GM18508 (cell line): ENCODE data around the gene LRRC34.

Experiments used
- ATAC-seq: cut with Tn5 transposase; IDR thresholded peaks from one replicate; pipeline ENCODE4 v1.9.1; 2021; ENCODE audit warnings: moderate number of reproducible peaks; ENCODE audit not compliant: insufficient read depth, unreplicated experiment

LRRC34 gene

GRCh38 chr3:169812332-169813235, at the start of gene LRRC34, which contains the start of gene LRRIQ4:
Gene LRRC34 (minus strand): TSS chr3:169812904. CDS start chr3:169812548, 356 bp downstream.
Gene LRRIQ4 (plus strand): TSS chr3:169812870. CDS start chr3:169821922, 9,052 bp downstream.
- ATAC-seq: peak; percentile 37

GRCh38 chr3:169861871-169862270, 49.2 kb upstream of the LRRC34 start:
- ATAC-seq: no peak

GRCh38 chr3:169857811-169858210, 45.1 kb upstream of the LRRC34 start:
- no peak for ATAC-seq

- no peak for ATAC-seq
These were observed 42.8 kb upstream of the LRRC34 start for GRCh38 chr3:169855514-169855913.

GRCh38 chr3:169850618-169851017, 37.9 kb upstream of the LRRC34 start:
- no peak for ATAC-seq

- ATAC-seq: no peak
These were observed 36.0 kb upstream of the LRRC34 start for GRCh38 chr3:169848741-169849140.

GRCh38 chr3:169847896-169848295, 35.2 kb upstream of the LRRC34 start:
- ATAC-seq: no peak

- ATAC-seq: peak; percentile 97
These were observed 33.9 kb upstream of the LRRC34 start for GRCh38 chr3:169846458-169847193.

GRCh38 chr3:169842960-169843359, 30.3 kb upstream of the LRRC34 start:
- ATAC-seq: no peak

GRCh38 chr3:169841171-169841570, 28.5 kb upstream of the LRRC34 start:
- ATAC-seq: no peak

GRCh38 chr3:169838511-169839030, 25.9 kb upstream of the LRRC34 start:
- no peak for ATAC-seq

GRCh38 chr3:169836942-169837275, 24.2 kb upstream of the LRRC34 start:
- ATAC-seq: no peak

- peak; percentile 68 for ATAC-seq
These were observed 23.6 kb upstream of the LRRC34 start for GRCh38 chr3:169836078-169836941.

GRCh38 chr3:169835533-169835932, 22.8 kb upstream of the LRRC34 start:
- ATAC-seq: no peak

GRCh38 chr3:169827712-169828111, 15.0 kb upstream of the LRRC34 start:
- ATAC-seq: no peak

- no peak for ATAC-seq
These were observed 12.6 kb upstream of the LRRC34 start for GRCh38 chr3:169825316-169825715.

GRCh38 chr3:169822983-169823382, 10.3 kb upstream of the LRRC34 start:
- no peak for ATAC-seq

GRCh38 chr3:169822540-169822939, 9.8 kb upstream of the LRRC34 start:
- no peak for ATAC-seq

GRCh38 chr3:169822091-169822490, 9.4 kb upstream of the LRRC34 start:
- no peak for ATAC-seq

GRCh38 chr3:169818316-169818715, 5.6 kb upstream of the LRRC34 start:
- no peak for ATAC-seq
